Central memory CD8-positive, alpha-beta T cell (primary cell): ENCODE data around the gene BAHCC1.
A peak's percentile ranks its signal among the peaks of the same experiment; 100 is the strongest.
"Not testable (repeated sequence)": the region's sequence is repeated elsewhere in the genome, so short reads cannot be mapped to it uniquely, and the experiment has no call there.

Experiments
- ATAC-seq: fragments of 150-1000 bp; cut with Tn5 transposase; replicated peaks from 2 replicates; pipeline ENCODE4 v1.10.0; 2022; ENCODE audit warnings: mild to moderate bottlenecking, moderate FRiP score, moderate number of reproducible peaks; ENCODE audit not compliant: poor library complexity, severe bottlenecking; ENCODE audit errors: extremely low read depth
- DNase-seq, 2 donors: peaks; one replicate each; pipeline ENCODE4 v3.0.0; 2021; ENCODE audit warnings: low spot score in 2 of 2
- H3K27ac Mint-ChIP-seq: one replicate; pipeline ENCODE4 v1.8.0; 2022; ENCODE audit warnings: low read depth, mild to moderate bottlenecking, moderate library complexity, mixed read lengths
- H3K27me3 Mint-ChIP-seq: one replicate; pipeline ENCODE4 v1.8.0; 2022; ENCODE audit warnings: mixed read lengths
- H3K36me3 Mint-ChIP-seq: one replicate; pipeline ENCODE4 v1.8.0; 2022; ENCODE audit warnings: mild to moderate bottlenecking, moderate library complexity, mixed read lengths; ENCODE audit not compliant: insufficient read depth
- H3K4me1 Mint-ChIP-seq: one replicate; pipeline ENCODE4 v1.8.0; 2022; ENCODE audit warnings: mixed read lengths
- H3K4me3 Mint-ChIP-seq: one replicate; pipeline ENCODE4 v1.8.0; 2022; ENCODE audit warnings: mild to moderate bottlenecking, moderate library complexity, mixed read lengths
- H3K9me3 Mint-ChIP-seq: one replicate; pipeline ENCODE4 v1.8.0; 2022; ENCODE audit warnings: mixed read lengths

Gene BAHCC1

DNA sequence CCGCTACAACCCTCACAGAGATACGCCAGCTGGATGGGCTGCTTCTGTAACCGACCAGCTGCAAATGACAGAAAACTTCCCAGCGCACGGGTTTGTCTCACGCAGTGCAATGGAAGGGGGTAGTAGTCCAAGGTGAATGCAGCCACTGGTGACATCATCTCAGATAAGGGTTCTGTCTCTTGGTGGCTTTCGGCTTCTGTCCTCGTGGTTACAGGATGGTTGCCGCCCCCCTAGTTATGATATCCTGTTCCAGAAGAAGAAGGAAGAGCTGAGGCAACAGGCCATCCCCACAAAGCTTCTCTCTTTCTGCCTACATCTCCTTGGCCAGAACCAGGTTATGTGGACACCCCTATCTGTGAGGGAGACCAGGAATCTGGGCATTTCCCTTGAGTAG is 40.3 kb upstream of the BAHCC1 start:
- no peaks in the 10 kb centered on the region for H3K4me1 Mint-ChIP-seq
- peaks cover 37% of the 10 kb centered on the region for H3K27me3 Mint-ChIP-seq
- no peak overlapping the region for H3K27ac Mint-ChIP-seq
- no peak overlapping the region for H3K4me3 Mint-ChIP-seq
- no peaks in the 10 kb centered on the region for H3K9me3 Mint-ChIP-seq
- no peak for ATAC-seq
- DNase-seq = no peak
- H3K36me3 Mint-ChIP-seq = no peaks in the 10 kb centered on the region

- no peak overlapping the region for H3K27ac Mint-ChIP-seq
- H3K36me3 Mint-ChIP-seq = no peaks in the 10 kb centered on the region
- H3K27me3 Mint-ChIP-seq = peaks cover 71% of the 10 kb centered on the region
- DNase-seq (no peak), ATAC-seq (no peak)
- no peaks in the 10 kb centered on the region for H3K9me3 Mint-ChIP-seq
- H3K4me1 Mint-ChIP-seq = no peaks in the 10 kb centered on the region
- no peak overlapping the region for H3K4me3 Mint-ChIP-seq
These were observed 36.0 kb upstream of the BAHCC1 start for GRCh38 chr17:81359218-81359617.

- H3K4me3 Mint-ChIP-seq, H3K9me3 Mint-ChIP-seq, ATAC-seq, H3K27ac Mint-ChIP-seq, DNase-seq, H3K36me3 Mint-ChIP-seq: not testable (repeated sequence)
- H3K4me1 Mint-ChIP-seq = peaks cover 14% of the 10 kb centered on the region
- peaks cover 77% of the 10 kb centered on the region for H3K27me3 Mint-ChIP-seq
These were observed 33.3 kb upstream of the BAHCC1 start for GRCh38 chr17:81362001-81362400.

DNA sequence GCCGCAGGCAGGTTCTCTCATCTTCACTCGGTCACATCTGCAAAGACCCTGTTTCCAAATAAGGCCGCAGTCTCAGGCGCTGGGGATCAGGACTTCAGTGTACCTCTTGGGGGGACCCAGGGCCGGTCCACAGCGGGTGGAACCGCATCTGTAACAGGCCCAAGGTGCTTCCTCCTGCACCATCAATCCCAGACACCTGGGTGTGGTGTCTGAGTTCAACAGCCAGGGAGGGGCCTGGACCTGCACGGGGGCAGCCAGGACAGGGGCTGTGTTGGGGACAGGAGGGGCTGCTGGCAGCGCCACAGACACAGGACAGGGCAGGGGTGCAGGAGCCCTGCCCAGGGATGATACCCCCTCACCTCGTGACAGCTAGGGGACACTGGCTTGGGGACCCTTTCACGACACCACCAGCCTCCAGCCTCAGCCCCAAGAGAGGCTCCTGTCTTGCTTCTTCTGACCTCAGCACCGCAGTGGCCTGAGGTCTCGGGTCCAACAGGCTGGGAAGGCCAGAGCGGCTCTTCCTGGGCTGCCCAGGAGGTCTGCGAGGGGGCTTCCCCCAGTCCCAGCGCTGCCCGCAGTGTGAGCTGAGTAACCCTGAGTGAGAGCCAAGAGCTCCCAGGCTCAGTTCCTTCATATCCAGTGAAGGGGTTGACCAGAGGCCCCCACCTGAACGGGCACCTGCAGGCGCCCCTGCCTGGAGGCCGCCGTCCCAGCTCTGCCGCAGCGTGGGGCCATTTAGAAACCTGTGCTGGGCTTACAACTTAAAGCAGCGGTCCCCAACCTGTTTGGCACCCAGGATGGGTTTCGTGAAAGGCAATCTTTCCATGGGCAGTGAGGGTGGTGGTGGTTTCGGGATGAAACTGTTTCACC is 30.7 kb upstream of the BAHCC1 start:
- ATAC-seq = no peak
- no peaks in the 10 kb centered on the region for H3K9me3 Mint-ChIP-seq
- peaks cover 69% of the 10 kb centered on the region for H3K27me3 Mint-ChIP-seq

GRCh38 chr17:81365148-81365600 is 30.1 kb upstream of the BAHCC1 start:
- Mint-ChIP-seq H3K27me3 (peaks cover 63% of the 10 kb centered on the region), H3K36me3 (no peaks in the 10 kb centered on the region), H3K27ac (no peak overlapping the region), H3K4me1 (peaks cover 14% of the 10 kb centered on the region), H3K9me3 (no peaks in the 10 kb centered on the region), H3K4me3 (peak overlapping the region; percentile 45)
- ATAC-seq (no peak), DNase-seq (no peak)

More for the DNA sequence above, 30.7 kb upstream of the BAHCC1 start:
- Mint-ChIP-seq H3K4me1 (peaks cover 14% of the 10 kb centered on the region), H3K27ac (no peak overlapping the region), H3K4me3 (no peak overlapping the region), H3K36me3 (no peaks in the 10 kb centered on the region)
- DNase-seq = no peak

GRCh38 chr17:81365601-81366585 is 29.4 kb upstream of the BAHCC1 start:
- H3K36me3 Mint-ChIP-seq = no peaks in the 10 kb centered on the region
- DNase-seq (no peak), ATAC-seq (peak; percentile 72)
- peaks cover 14% of the 10 kb centered on the region for H3K4me1 Mint-ChIP-seq
- H3K4me3 Mint-ChIP-seq = peak overlapping the region; percentile 45
- peaks cover 56% of the 10 kb centered on the region for H3K27me3 Mint-ChIP-seq
- no peaks in the 10 kb centered on the region for H3K9me3 Mint-ChIP-seq
- no peak overlapping the region for H3K27ac Mint-ChIP-seq

- no peaks in the 10 kb centered on the region for H3K36me3 Mint-ChIP-seq
- no peak overlapping the region for H3K27ac Mint-ChIP-seq
- ATAC-seq = no peak
- H3K4me1 Mint-ChIP-seq = peaks cover 14% of the 10 kb centered on the region
- H3K27me3 Mint-ChIP-seq = peaks cover 54% of the 10 kb centered on the region
- no peak overlapping the region for H3K4me3 Mint-ChIP-seq
- no peaks in the 10 kb centered on the region for H3K9me3 Mint-ChIP-seq
- DNase-seq = no peak
These were observed 28.6 kb upstream of the BAHCC1 start for GRCh38 chr17:81366648-81367047.

- Mint-ChIP-seq H3K27ac (no peak overlapping the region), H3K4me3 (no peak overlapping the region), H3K4me1 (peaks cover 14% of the 10 kb centered on the region), H3K36me3 (no peaks in the 10 kb centered on the region), H3K27me3 (peaks cover 49% of the 10 kb centered on the region), H3K9me3 (no peaks in the 10 kb centered on the region)
- no peak for DNase-seq
- ATAC-seq = no peak
These were observed 28.1 kb upstream of the BAHCC1 start for GRCh38 chr17:81367171-81367570.

GRCh38 chr17:81368161-81369022 is 26.9 kb upstream of the BAHCC1 start:
- Mint-ChIP-seq H3K27me3 (peaks cover 37% of the 10 kb centered on the region), H3K36me3 (no peaks in the 10 kb centered on the region), H3K4me3 (no peak overlapping the region), H3K27ac (no peak overlapping the region), H3K4me1 (peaks cover 14% of the 10 kb centered on the region), H3K9me3 (no peaks in the 10 kb centered on the region)
- DNase-seq (no peak), ATAC-seq (no peak)

- no peaks in the 10 kb centered on the region for H3K36me3 Mint-ChIP-seq
- no peak for DNase-seq
- H3K27ac Mint-ChIP-seq = no peak overlapping the region
- no peak for ATAC-seq
- H3K9me3 Mint-ChIP-seq = no peaks in the 10 kb centered on the region
- no peak overlapping the region for H3K4me3 Mint-ChIP-seq
- peaks cover 21% of the 10 kb centered on the region for H3K27me3 Mint-ChIP-seq
- peaks cover 10% of the 10 kb centered on the region for H3K4me1 Mint-ChIP-seq
These were observed 25.0 kb upstream of the BAHCC1 start for GRCh38 chr17:81370294-81370693.

- H3K4me3 Mint-ChIP-seq = no peak overlapping the region
- H3K9me3 Mint-ChIP-seq = no peaks in the 10 kb centered on the region
- H3K4me1 Mint-ChIP-seq = no peaks in the 10 kb centered on the region
- ATAC-seq = no peak
- no peaks in the 10 kb centered on the region for H3K36me3 Mint-ChIP-seq
- no peak overlapping the region for H3K27ac Mint-ChIP-seq
- H3K27me3 Mint-ChIP-seq = peaks cover 12% of the 10 kb centered on the region
- no peak for DNase-seq
These were observed 23.1 kb upstream of the BAHCC1 start for GRCh38 chr17:81371910-81372760.
